Small intestine (tissue), 7 donors: ENCODE data around the gene NELL2. TPM values are rescaled to one million over a fixed set of nuclear protein-coding genes. Genes with fewer than 3 reads are reported as not detected.

ENCODE experiments used
- DNase-seq, 2 donors: peaks; one replicate each; pipeline versions ENCODE4 v3.0.0 to v3.0.0-alpha.2; 2013
- FAIRE-seq: peaks from 2 replicates; lab custom pipeline; 2012; peaks lifted over from hg19 to GRCh38; lab: Jason Lieb, UNC
- H3K27ac ChIP-seq, 3 donors: one replicate each; pipeline ENCODE4 v1.5.1; 2013; ENCODE audit warnings: low read length in 2 of 3, mild to moderate bottlenecking in 2 of 3, control low read depth in 1 of 3, inconsistent platforms in 1 of 3, low read depth in 1 of 3, moderate library complexity in 1 of 3
- H3K27me3 ChIP-seq, 3 donors: one replicate each; pipeline ENCODE4 v1.6.1; 2013; ENCODE audit warnings: low read length in 3 of 3, inconsistent platforms in 1 of 3; ENCODE audit not compliant: control insufficient read depth in 3 of 3, insufficient read depth in 3 of 3
- H3K36me3 ChIP-seq, 3 donors: one replicate each; pipeline ENCODE4 v1.6.1; 2013; ENCODE audit warnings: low read length in 3 of 3, inconsistent platforms in 1 of 3, low read depth in 1 of 3, mild to moderate bottlenecking in 1 of 3, moderate library complexity in 1 of 3; ENCODE audit not compliant: control insufficient read depth in 3 of 3, insufficient read depth in 2 of 3
- H3K4me1 ChIP-seq, 3 donors: one replicate each; pipeline ENCODE4 v1.6.1; 2013; ENCODE audit warnings: low read length in 2 of 3, inconsistent platforms in 1 of 3, low read depth in 1 of 3, mild to moderate bottlenecking in 1 of 3, moderate library complexity in 1 of 3; ENCODE audit not compliant: control insufficient read depth in 3 of 3, insufficient read depth in 2 of 3
- H3K4me3 ChIP-seq, 3 donors: one replicate each; pipeline ENCODE4 v1.5.1; 2013; ENCODE audit warnings: low read length in 3 of 3, control low read depth in 1 of 3, inconsistent platforms in 1 of 3, low read depth in 1 of 3, mild to moderate bottlenecking in 1 of 3, moderate library complexity in 1 of 3
- H3K9me3 ChIP-seq, 2 donors: one replicate each; pipeline ENCODE4 v1.6.1; 2013; ENCODE audit warnings: low read depth in 1 of 2, low read length in 1 of 2; ENCODE audit not compliant: control insufficient read depth in 2 of 2, insufficient read depth in 1 of 2
- WGBS, 3 donors: extraction: QIAGEN DNeasy Blood & Tissue Kit; methylation state at CpG; one replicate each; pipeline ENCODE4 v1.1.7; 2013; 5-methylcytosine and 5-hydroxymethylcytosine counted together
- polyA plus RNA-seq, 4 donors: library from polyadenylated mRNA; stranded (reverse) in 3 of 4; unstranded in 1 of 4; fragments of 200-250 nt in 3 of 4; fragments of 120-200 nt in 1 of 4; gene quantifications; one replicate each; pipeline versions ENCODE4 v1.2.1 to v1.2.3, GENCODE V29; 2013
- donor health status: healthy with polysubstance abuse.
- donor health status: control.
- donor health status: control.
- donor health status: Bipolar disorder and iron deficiency.
- donor health status: healthy.

NELL2 gene
- polyA plus RNA-seq, 4 donors = 4.4 to 50.8 (median 27.1) TPM

GRCh38 chr12:44546060-44546459, 330.1 kb downstream of the NELL2 start:
- Histone ChIP-seq H3K27me3 (no peaks in the 10 kb centered on the region), H3K4me3 (no peak overlapping the region), H3K9me3 (no peaks in the 10 kb centered on the region), H3K36me3 (no peaks in the 10 kb centered on the region), H3K4me1 (no peaks in the 10 kb centered on the region), H3K27ac (no peak overlapping the region)
- FAIRE-seq = no peak
- no peak for DNase-seq
- 70 to 81% (median 80%) methylated on average over 1 of the region's 1 CpG for WGBS, 3 donors

- Histone ChIP-seq H3K4me1 (no peaks in the 10 kb centered on the region), H3K4me3 (no peak overlapping the region), H3K27ac (no peak overlapping the region), H3K27me3 (no peaks in the 10 kb centered on the region), H3K9me3 (no peaks in the 10 kb centered on the region), H3K36me3 (no peaks in the 10 kb centered on the region)
- 80 to 89% (median 81%) methylated on average over 3 of the region's 3 CpGs for WGBS, 3 donors
- no peak for FAIRE-seq
- DNase-seq = no peak
Observed at GRCh38 chr12:44544018-44544417, 332.1 kb downstream of the NELL2 start.

- Histone ChIP-seq H3K4me3 (no peak overlapping the region), H3K27ac (no peak overlapping the region), H3K4me1 (no peaks in the 10 kb centered on the region), H3K9me3 (no peaks in the 10 kb centered on the region), H3K36me3 (no peaks in the 10 kb centered on the region), H3K27me3 (no peaks in the 10 kb centered on the region)
- FAIRE-seq (no peak), DNase-seq (no peak)
- 44 to 73% (median 50%) methylated on average over 1 of the region's 1 CpG for WGBS, 3 donors
Observed at GRCh38 chr12:44542716-44543115, 333.4 kb downstream of the NELL2 start.

- no peak overlapping the region for H3K4me3 ChIP-seq
- H3K9me3 ChIP-seq = no peaks in the 10 kb centered on the region
- H3K36me3 ChIP-seq = no peaks in the 10 kb centered on the region
- H3K4me1 ChIP-seq = no peaks in the 10 kb centered on the region
- DNase-seq = no peak
- FAIRE-seq = no peak
- no peaks in the 10 kb centered on the region for H3K27me3 ChIP-seq
- H3K27ac ChIP-seq = no peak overlapping the region
Observed at GRCh38 chr12:44537354-44537753, 338.8 kb downstream of the NELL2 start.

- Histone ChIP-seq H3K27ac (no peak overlapping the region), H3K9me3 (no peaks in the 10 kb centered on the region), H3K4me1 (no peaks in the 10 kb centered on the region), H3K4me3 (no peak overlapping the region), H3K27me3 (no peaks in the 10 kb centered on the region), H3K36me3 (peaks cover 0 to 2% (median 0%) of the 10 kb centered on the region in 3 donors)
- FAIRE-seq (no peak), DNase-seq (no peak)
- 64 to 85% (median 78%) methylated on average over 1 of the region's 1 CpG for WGBS, 3 donors
Observed at GRCh38 chr12:44532940-44533339, 343.2 kb downstream of the NELL2 start.

GRCh38 chr12:44531320-44531971, 344.7 kb downstream of the NELL2 start:
- FAIRE-seq (no peak), DNase-seq (no peak)
- H3K9me3 ChIP-seq = no peaks in the 10 kb centered on the region
- no peaks in the 10 kb centered on the region for H3K4me1 ChIP-seq
- H3K4me3 ChIP-seq = no peak overlapping the region
- H3K27ac ChIP-seq = no peak overlapping the region
- no peaks in the 10 kb centered on the region for H3K27me3 ChIP-seq
- WGBS, 3 donors = 49 to 62% (median 51%) methylated on average over 2 of the region's 2 CpGs
- peaks cover 0 to 2% (median 0%) of the 10 kb centered on the region in 3 donors for H3K36me3 ChIP-seq

GRCh38 chr12:44526655-44527182, 349.4 kb downstream of the NELL2 start:
- Histone ChIP-seq H3K4me1 (no peaks in the 10 kb centered on the region), H3K9me3 (no peaks in the 10 kb centered on the region), H3K36me3 (peaks cover 0 to 2% (median 0%) of the 10 kb centered on the region in 3 donors), H3K4me3 (no peak overlapping the region), H3K27me3 (no peaks in the 10 kb centered on the region), H3K27ac (no peak overlapping the region)
- FAIRE-seq (no peak), DNase-seq (no peak)
- WGBS, 3 donors = 75 to 82% (median 77%) methylated on average over 9 of the region's 9 CpGs

GRCh38 chr12:44525806-44526654, 350.1 kb downstream of the NELL2 start:
- DNase-seq (no peak), FAIRE-seq (no peak)
- Histone ChIP-seq H3K4me1 (no peaks in the 10 kb centered on the region), H3K4me3 (no peak overlapping the region), H3K9me3 (no peaks in the 10 kb centered on the region), H3K36me3 (peaks cover 0 to 2% (median 0%) of the 10 kb centered on the region in 3 donors), H3K27ac (no peak overlapping the region), H3K27me3 (no peaks in the 10 kb centered on the region)
- WGBS, 3 donors = 70 to 78% (median 71%) methylated on average over 4 of the region's 4 CpGs
